Suppressor macrophage (primary cell): ENCODE results near the gene NDUFV1.
"Not testable (repeated sequence)": the region's sequence is repeated elsewhere in the genome, so short reads cannot be mapped to it uniquely, and the experiment has no call there.

Experiments
- DNase-seq, 4 experiments: peaks; one replicate each; pipeline ENCODE4 v3.0.0-alpha.2; 2020 to 2022

NDUFV1 gene

DNA sequence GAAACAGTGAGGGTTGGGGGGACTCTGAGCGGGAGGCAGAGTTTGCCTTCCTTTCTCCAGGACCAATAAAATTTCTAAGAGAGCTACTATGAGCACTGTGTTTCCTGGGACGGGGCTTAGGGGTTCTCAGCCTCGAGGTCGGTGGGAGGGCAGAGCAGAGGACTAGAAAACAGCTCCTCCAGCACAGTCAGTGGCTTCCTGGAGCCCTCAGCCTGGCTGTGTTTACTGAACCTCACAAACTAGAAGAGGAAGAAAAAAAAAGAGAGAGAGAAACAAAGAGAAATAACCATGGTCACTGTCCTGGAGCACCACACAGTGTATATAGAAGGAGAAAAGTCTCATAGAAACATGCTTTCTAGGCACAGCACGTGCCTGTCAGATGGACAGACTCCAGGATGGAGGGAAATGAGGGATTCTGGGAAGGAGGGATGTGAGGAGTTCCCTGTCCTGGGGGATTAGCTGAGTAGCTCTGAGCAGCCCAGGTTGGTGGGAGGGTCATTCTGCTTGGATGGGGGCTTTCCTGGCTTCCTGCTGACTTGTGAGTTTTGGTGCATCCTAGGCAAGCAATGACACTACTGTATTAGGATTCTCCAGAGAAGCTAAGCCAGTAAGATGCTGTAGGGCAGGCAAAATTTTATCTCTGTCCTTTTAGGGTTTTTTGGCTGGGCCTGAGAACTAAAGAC lies 20.0 kb upstream of the NDUFV1 start:
- no peak for DNase-seq

DNA sequence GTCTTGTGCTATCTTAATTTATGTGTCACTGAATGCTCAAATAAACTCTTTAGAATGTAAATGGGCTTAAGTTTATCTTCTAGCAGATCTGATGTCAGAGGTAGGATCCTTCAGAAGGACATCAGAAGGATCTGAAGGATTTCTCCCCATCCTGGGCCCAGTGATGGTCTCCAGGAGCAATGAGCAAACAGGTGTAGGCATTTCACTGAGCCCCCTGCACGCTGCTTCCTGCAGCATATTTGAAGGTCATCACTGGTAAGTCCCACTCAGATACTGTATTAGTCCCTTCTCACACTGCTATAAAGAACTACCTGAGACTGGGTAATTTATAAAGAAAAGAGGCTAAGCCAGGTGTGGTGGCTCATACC lies 18.6 kb upstream of the NDUFV1 start:
- no peak for DNase-seq

DNA sequence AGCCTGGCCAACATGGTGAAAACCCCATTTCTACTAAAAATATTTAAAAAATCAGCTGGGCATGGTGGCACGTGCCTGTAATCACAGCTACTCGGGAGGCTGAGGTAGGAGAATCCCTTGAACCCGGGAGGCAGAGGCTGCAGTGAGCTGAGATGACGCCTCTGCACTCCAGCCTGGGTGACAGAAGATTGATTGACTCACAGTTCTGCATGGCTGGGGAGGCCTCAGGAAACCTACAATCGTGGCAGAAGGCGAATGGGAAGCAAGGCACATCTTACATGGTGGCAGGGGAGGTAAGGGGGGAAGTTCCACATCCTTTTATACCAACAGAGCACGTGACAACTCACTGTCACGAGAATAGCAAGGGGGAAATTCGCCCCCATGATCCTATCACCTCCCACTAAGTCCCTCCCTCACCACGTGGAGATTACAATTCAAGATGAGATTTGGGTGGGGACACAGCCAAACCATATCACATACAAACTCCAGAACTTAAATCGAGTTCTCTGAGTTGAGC lies 17.8 kb upstream of the NDUFV1 start:
- not testable (repeated sequence) for DNase-seq

DNA sequence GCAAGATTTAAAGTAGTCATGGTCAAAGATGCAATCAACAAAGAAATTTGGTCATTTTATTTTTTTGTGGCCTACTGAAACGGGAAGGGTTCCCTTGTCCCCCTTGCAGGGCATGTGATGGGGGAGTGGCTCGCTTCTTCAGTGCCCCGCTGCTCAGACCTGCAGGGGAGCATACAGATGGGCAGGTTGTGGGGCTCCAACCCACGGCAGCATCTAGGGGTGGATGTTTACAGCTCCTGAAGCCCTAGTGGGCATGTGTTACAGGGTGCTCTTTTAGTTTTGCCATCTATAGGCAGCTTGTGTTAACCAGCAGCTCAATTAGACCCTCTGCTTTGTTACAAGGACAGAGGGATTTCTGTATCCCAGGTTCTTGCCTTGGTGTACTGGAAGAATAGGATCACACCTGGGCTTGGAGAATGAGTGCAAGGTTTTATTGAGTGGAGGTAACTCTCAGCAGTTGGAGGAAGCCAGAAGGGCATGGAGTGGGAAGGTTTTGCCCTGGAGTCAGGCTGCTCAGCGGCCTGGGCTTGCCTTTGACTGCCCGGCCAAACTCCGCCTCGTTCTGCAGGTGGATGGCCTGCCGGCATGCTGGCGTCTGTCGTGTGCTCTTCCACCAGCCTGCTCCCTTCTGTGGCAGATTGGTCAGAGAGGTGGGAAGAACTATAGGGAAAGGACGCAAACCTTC lies 13.7 kb upstream of the NDUFV1 start:
- no peak for DNase-seq

DNA sequence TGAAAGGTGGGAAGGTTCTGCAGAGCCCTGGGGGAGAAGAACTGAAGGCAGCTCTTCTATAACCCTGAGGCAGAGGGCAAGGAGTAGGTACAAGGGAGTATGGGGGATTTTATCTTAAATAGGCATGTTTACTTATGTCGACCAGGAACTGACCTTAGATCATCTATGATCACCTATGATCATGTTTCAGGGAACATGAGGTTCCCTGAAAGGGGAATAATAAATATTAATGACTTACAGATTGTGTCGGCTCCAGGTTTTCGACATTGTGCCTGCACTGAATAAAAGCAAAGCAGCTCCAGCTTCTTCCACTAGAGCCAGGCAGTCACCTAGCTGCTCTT lies 13.2 kb upstream of the NDUFV1 start:
- DNase-seq, result no peak

DNA sequence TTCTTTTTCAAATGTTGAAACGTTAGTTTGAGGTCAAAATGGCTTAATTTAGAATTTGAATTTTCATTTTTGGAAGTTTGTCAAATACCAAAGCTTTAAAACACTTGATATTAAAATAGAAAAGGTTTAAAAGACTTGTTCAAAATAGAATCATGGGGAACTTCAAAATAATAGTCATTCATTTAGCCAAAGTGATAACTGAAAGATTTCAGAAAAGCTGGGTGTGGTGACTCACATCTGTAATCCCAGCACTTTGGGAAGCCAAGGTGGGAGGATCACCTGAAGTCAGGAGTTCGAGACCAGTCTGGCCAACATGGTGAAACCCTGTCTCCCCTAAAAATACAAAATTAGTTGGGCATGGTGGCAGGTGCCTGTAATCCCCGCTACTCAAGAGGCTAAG lies 12.3 kb upstream of the NDUFV1 start:
- no peak for DNase-seq

DNA sequence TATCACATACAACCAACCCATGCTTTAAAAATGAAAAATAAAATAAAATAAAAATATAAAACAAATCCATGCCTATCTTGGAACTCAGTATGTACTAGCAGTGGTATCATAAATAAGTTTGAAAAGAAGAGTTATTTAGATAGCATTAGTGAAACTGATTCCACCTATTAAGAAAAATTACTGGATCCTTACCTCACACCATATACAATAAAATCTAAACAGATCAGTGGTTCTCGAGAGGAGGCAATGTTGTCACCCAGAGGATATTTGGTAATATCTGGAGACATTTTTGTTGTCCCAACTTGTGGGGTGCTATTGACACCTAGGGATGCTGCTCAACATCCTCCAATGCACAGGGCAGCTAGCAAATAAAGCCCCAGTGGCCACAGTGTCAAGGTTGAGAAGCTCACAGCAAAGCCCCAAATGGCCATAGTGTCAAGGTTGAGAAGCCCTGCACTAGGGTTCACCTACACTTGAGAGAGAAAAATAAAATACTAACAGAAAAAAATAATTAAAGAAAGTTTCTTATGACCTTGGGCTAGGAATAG lies 9.9 kb upstream of the NDUFV1 start:
- no peak for DNase-seq

DNA sequence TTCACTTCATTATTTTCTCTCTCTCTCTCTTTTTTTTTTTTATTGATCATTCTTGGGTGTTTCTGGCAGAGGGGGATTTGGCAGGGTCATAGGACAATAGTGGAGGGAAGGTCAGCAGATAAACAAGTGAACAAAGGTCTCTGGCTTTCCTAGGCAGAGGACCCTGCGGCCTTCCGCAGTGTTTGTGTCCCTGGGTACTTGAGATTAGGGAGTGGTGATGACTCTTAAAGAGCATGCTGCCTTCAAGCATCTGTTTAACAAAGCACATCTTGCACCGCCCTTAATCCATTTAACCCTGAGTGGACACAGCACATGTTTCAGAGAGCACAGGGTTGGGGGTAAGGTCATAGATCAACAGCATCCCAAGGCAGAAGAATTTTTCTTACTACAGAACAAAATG lies 9.3 kb upstream of the NDUFV1 start:
- not testable (repeated sequence) for DNase-seq

DNA sequence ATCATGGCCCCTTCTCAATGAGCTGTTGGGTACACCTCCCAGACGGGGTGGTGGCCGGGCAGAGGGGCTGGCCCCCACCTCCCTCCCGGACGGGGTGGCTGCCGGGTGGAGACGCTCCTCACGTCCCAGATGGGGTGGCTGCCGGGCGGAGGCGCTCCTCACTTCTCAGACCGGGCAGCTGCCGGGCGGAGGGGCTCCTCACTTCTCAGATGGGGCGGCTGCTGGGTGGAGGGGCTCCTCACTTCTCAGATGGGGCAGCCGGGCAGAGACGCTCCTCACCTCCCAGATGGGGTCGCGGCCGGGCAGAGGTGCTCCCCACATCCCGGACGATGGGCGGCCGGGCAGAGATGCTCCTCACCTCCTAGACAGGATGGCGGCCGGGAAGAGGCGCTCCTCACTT lies 8.8 kb upstream of the NDUFV1 start:
- DNase-seq, result not testable (repeated sequence)

DNA sequence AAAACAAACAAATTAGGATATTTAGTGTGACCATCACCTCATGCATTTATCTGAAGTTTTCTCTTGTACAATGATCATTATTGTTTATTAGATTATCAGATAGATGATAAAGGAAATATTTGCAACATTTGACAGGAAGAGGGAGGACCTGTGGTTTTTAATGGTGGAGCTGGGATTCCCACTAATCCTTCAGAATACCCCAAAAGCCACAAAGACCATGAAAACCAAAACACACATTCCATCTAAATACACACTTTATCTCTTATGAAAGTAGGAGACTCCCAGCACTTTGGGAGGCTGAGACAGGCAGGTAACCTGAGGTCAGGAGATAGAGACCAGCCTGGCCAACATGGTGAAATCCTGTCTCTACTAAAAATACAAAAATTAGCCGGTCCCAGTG lies 7.6 kb upstream of the NDUFV1 start:
- no peak for DNase-seq

DNA sequence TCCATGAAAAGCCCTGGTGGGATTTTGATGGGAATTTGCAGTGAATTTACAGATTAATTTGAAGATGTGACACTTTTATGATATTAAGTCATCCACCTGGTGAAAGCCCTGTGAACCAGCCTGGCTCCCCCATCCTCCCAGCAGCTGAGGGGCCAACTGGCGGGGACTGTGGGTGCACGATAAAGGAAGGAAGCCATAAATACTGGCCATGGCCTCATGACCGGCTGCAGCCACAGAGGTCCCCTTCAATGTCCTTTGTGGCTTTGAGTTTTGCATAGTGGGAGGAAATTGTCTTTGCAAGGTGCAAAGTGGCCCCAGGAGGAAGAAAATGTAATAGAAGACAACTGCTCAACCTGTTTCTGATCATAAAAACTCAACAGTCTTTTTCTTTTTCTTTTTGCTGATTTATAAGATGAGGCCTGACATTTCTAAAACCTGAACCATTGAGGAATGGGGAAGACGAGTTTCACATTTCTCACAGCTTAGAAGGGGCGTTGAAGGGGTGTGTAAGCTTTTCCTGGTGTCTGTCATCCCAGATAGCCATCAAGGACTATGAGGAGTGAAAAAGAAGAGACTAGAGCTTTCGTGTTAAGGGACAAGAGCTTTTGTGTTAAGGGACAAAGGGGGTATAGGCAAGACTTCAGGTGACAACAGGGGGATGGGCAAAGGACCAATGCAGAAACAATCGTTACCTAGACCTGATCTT lies 6.3 kb upstream of the NDUFV1 start:
- peak in 1 of 4 experiments; percentile 23 for DNase-seq

DNA sequence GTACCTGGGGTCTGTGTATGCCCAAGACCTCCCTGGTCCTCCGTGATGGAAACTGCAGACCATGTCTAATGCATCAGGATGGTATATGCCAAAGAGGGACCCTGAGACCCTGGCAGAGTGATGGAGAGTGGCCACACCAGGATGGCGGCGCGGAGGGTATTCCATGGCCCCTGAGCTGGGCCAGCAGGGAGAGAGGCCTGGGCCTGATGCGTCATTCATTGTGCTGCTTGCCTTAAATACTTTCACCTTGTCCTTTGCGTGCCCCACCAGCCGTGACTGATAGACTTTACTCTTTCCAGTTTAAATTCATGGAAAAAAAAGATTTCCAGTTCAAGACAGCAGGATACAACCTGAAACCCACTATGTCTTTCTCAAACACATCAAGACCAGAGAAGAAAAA lies 5.6 kb upstream of the NDUFV1 start:
- no peak for DNase-seq

DNA sequence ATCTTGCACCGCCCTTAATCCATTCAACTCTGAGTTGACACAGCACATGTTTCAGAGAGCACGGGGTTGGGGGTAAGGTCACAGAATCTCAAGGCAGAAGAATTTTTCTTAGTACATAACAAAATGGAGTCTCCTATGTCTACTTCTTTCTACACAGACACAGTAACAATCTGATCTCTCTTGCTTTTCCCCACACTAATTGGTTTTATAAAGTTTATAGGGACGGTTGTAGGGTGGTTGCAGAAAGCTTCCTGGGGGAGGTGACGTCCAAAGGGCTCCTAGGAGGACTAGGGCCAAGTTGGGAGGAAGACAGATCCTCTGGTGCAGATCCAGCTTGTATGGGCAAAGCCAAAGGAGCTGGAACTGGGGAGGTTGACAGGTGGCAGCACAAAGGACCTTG lies 2.6 kb upstream of the NDUFV1 start:
- DNase-seq, result not testable (repeated sequence)

DNA sequence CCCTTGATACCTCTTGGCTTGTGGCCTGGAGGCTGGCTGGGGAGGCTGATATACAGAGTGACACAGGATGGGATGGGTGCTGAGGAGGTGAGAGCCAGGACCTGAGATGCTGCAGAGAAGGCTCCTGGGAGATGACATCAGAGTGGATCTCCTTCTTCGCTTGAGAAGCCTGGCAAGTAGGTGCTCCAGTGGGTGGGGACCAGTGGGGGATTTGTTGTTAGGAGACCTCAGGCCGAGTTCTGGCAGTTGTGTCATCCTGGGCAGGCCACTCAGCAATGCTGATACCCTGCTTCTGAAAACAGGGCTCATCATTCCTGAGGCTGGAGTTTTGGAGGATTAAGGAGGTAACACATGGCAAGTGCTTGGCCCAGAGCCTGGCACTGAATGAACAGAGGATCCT lies 1.9 kb upstream of the NDUFV1 start:
- no peak for DNase-seq

DNA sequence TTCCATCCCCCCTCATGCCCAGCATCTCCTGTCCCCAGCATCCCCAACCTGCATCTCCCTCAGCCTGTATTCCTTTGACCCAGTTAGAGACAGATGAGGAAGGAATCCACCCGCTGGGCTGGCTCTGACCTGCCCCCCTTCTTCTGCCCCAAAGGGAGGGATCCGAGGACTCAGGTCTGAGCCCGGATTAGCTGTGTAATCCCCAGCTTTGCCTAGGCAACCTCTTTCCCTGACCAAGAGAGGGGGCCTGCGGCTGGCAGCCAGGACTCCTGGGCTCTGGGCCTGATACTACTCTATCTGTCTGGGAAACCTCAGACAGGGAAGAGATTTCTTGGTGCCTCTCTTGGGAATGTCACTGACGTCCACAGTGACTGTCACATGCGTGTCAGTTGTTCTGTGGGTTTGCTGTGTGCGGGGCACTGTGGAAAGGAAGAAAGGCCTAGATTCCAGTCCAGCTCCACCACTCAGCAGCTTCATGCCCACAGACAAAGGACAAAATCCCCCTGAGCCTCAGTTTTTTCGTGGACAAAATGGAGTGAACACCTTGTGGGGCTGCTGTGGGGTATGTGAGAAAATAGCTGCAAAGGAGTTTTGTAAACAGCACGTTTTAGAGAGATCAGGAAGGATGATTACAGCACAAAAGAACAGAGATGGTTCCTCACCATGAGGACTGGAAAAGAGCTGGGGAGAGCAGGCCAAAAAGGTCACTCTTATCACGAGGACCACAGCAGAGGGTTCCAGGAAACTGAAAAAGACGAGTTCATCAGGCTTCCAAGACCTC lies 1.3 kb upstream of the NDUFV1 start:
- DNase-seq, result no peak

DNA sequence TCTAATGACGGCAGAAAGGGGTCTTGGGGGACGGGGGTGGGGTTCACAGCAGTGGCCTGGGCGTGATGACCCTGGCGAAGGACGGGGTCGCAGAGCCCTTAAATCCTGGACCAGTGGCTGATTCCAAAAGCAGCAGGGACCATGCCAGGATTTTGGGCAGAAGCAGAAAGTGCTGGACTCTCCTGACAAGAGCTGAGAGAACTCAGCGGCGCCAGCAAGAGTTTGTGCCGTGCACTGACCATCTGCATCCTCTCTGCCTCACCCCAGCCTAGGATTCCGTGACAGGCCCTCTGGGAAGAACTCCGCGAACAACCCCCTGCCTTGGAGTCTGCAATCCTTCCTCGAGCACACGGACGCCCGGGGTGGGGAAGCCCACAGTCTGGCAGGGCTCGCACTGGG lies 644 bp upstream of the NDUFV1 start:
- DNase-seq, result no peak

DNA sequence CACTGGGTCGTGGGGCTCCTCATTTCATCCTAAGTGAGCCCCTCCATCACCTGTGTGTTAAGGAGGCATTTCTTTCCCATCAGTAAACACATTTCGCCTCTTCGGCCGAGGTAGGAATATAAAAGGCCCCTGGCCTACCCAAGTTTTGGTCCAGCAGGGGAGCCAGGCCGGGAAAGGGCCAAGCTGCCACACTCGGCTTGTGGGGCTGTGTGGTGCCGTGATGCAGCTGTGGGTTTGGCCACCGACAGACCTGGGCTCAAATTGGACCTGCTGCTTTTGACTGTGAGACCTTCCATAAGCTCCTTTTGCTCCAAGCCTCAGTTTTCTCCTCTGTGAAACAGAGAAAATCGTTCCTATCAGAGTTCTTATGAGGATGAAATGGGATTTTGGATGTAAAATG lies 771 bp downstream of the NDUFV1 start:
- no peak for DNase-seq

DNA sequence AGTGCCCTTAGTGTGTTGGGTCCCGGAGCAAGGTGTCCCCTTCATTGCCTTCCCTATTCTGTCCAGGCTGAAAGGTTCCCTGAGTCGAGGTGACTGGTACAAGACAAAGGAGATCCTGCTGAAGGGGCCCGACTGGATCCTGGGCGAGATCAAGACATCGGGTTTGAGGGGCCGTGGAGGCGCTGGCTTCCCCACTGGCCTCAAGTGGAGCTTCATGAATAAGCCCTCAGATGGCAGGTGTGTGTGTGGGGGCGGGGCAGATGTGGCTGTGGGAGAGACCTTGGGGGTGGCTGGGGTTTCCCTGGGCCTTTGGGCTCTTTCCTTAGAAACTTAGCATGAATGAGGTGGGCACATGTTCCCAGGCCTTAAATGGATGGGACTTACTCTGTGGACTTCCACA lies 1.8 kb downstream of the NDUFV1 start:
- no peak for DNase-seq

DNA sequence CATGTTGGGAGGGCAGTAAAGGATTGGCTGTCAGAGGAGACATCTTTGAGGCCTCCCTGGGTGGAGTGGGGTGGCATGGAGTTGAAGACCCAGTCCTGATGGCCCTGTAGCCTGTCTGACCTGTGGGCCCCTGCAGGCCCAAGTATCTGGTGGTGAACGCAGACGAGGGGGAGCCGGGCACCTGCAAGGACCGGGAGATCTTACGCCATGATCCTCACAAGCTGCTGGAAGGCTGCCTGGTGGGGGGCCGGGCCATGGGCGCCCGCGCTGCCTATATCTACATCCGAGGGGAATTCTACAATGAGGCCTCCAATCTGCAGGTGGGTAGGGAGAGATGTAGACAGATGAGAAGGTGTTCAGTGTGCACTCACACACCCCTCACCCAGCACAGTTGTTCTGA lies 2.6 kb downstream of the NDUFV1 start:
- no peak for DNase-seq

DNA sequence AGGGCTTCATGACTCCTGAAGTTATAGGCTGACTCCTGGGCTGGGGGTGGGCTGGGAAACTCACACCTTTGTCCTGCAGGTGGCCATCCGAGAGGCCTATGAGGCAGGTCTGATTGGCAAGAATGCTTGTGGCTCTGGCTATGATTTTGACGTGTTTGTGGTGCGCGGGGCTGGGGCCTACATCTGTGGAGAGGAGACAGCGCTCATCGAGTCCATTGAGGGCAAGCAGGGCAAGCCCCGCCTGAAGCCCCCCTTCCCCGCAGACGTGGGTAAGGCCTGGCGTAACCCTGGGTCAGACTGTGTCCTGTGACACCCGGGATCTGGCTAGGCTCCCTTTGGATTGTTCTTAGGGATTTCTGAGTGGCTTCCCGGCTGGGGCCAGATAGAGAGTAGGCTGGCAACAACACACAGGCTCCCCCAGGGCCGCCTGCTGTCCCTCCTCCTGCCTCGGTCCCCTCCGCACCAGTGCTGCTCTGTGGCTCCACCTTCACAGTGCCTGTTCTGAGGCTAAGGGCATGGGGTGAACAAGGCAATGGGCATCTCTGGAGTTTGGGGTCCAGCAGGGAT lies 3.6 kb downstream of the NDUFV1 start:
- DNase-seq, result no peak

DNA sequence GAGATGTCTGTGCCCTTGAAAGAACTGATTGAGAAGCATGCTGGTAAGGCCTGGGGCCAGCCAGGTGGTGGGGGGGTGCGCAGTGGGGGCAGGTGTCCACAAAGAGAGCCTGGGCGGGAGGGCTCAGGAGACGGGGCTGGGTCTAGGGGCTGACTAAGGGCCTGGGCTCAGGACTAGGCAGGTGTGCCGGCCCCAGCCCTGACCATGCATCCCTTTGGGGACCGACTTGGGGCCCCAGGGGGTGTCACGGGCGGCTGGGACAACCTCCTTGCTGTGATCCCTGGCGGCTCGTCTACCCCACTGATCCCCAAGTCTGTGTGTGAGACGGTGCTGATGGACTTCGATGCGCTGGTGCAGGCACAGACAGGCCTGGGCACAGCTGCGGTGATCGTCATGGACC lies 4.4 kb downstream of the NDUFV1 start:
- no peak for DNase-seq
